Nephron (organoid): ENCODE data around the gene GADL1.

ENCODE experiments used
- H3K27ac Mint-ChIP-seq, 3 experiments: 2 replicates each; pipeline ENCODE4 v1.8.0; 2020; ENCODE audit warnings: mixed read lengths in 3 of 3, mild to moderate bottlenecking in 2 of 3, moderate library complexity in 1 of 3
- H3K27me3 Mint-ChIP-seq: 2 replicates; pipeline ENCODE4 v1.8.0; 2021; ENCODE audit warnings: low read depth, mild to moderate bottlenecking, moderate library complexity, mixed read lengths
- H3K36me3 Mint-ChIP-seq: 2 replicates; pipeline ENCODE4 v1.8.0; 2020; ENCODE audit warnings: low read depth, mixed read lengths
- H3K4me1 Mint-ChIP-seq: 2 replicates; pipeline ENCODE4 v1.8.0; 2020; ENCODE audit warnings: mixed read lengths
- H3K4me3 Mint-ChIP-seq, 3 experiments: 2 replicates each; pipeline ENCODE4 v1.8.0; 2020; ENCODE audit warnings: mild to moderate bottlenecking in 3 of 3, mixed read lengths in 3 of 3, moderate library complexity in 2 of 3
- H3K9me3 Mint-ChIP-seq: 2 replicates; pipeline ENCODE4 v1.8.0; 2020; ENCODE audit warnings: mixed read lengths
- TF ChIP-seq, protein P1 (sequence below), 3 experiments: fragments of 200-600 bp; sonication (generic); IDR thresholded peaks; one replicate each; pipeline ENCODE4 v1.5.0; 2021; ENCODE audit warnings: antibody characterized with exemption in 3 of 3; ENCODE audit not compliant: unreplicated experiment in 3 of 3

The GADL1 gene

DNA sequence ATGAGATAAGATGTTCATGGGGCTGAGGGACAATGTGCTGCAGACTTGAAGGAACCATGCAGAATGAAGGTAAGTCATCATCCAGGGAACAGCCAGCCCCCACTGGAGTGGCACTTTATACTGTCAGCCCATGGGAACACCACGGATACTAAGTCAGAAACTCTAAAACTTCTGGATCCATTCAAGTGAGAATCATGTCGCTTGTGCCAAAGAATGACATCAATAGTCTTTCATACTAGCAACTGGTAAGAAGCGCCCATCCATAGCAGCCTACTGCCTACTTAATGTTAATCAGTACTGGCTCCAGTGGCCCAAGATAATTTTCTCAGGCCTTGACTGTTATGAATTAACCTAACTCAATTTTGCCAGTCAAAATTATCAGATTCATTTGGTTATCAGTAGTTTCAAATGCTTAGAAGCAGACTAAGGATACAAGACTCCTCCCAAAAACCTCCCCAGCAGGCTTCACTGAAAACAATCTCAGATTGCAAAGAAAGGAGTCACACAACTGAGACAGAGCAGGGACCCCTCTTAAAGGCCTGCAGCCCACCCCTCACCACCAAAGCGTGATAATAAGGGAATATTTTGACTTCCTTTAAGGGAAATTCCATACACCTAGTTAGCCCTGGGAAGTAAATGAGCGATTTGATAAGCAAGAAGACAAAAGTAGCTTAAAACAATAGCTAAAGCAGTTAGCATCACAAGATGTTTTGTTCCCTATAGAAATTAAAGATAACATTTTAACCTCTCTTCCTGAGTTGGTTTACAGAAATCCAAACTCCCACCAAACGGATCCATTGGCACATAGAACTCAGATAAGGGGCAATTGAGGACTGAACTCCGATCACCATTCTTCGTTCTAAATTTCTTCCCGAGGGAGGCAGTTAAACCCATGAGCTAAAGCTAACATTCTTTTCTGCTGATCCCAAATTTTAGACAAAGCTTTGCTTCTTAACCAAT is 189.2 kb downstream of the GADL1 start:
- peaks cover 22% of the 10 kb centered on the region for H3K9me3 Mint-ChIP-seq
- no peaks in the 10 kb centered on the region for H3K4me1 Mint-ChIP-seq
- no peak overlapping the region for H3K4me3 Mint-ChIP-seq
- H3K27ac Mint-ChIP-seq: no peak overlapping the region
- TF ChIP-seq, protein P1, sequence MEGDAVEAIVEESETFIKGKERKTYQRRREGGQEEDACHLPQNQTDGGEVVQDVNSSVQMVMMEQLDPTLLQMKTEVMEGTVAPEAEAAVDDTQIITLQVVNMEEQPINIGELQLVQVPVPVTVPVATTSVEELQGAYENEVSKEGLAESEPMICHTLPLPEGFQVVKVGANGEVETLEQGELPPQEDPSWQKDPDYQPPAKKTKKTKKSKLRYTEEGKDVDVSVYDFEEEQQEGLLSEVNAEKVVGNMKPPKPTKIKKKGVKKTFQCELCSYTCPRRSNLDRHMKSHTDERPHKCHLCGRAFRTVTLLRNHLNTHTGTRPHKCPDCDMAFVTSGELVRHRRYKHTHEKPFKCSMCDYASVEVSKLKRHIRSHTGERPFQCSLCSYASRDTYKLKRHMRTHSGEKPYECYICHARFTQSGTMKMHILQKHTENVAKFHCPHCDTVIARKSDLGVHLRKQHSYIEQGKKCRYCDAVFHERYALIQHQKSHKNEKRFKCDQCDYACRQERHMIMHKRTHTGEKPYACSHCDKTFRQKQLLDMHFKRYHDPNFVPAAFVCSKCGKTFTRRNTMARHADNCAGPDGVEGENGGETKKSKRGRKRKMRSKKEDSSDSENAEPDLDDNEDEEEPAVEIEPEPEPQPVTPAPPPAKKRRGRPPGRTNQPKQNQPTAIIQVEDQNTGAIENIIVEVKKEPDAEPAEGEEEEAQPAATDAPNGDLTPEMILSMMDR (IDR thresholded peaks at IDR 0.05; ENCODE audit: unreplicated experiment in 3 of 3): no peak
- peaks cover 6% of the 10 kb centered on the region for H3K36me3 Mint-ChIP-seq
- H3K27me3 Mint-ChIP-seq: no peaks in the 10 kb centered on the region

DNA sequence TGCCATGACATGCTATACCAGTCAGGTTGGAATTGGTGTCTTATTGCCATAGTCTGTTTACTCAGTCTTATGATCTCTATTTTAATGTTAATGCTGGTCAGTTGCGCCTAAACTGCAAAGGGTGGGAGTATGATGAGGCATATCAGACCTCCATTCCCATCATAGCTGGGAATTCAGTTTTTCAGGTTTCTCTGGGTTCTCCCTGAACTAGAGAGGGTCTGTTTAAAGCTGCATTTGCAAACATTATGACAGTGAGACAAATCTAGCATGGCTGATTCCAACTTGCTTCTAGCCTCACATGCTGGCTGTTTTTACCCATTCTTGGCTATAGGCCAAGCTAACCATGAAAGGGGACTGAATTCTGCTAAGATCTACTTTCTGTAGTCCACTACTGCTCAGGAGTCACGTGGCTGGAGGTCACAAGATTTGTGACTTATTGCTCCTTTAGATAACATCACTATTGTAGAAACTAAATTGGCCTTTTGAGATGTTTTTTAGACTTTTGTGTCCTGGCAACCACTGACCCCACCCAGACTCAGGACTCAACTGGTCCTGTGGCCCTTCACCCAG is 191.5 kb downstream of the GADL1 start:
- no peak overlapping the region for H3K27ac Mint-ChIP-seq

DNA sequence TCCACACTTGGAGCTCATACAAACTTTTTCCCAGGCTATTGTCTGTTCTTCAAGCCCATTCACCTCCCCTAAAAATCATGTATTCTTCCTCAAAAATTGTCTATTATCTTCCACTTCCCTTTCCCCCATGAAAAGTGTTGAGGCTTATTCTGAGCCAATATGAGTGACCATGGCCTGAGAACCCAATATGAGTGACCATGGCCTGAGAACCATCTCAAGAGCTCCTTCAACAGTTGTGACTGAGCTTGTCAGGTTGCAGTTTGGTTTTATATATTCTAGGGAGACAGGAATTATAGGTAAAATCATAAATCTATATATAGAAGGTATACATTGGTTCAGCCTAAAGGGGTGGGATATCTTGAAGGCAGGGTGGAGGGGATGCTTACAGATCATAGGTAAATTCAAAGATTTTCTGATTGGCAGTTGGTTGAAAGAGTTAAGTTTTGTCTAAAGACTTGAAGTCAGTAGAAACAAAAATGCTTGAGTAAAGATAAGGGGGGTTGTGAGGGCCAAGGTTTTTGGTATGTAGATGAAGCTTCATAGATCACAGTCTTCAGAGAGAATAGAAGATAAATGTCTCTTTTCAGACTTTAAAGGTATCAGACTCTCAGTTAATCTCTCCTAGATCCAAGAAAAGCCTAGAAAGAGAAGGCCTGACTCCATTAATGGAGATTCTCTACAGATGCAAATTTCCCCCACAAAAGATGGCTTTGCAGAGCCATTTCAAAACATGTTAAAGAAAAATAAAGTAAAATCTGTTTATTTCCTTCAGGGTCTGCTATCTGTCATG is 192.2 kb downstream of the GADL1 start:
- peaks cover 6% of the 10 kb centered on the region for H3K27me3 Mint-ChIP-seq
- no peak overlapping the region for H3K4me3 Mint-ChIP-seq
- H3K27ac Mint-ChIP-seq: no peak overlapping the region
- TF ChIP-seq, protein P1 (IDR thresholded peaks at IDR 0.05; ENCODE audit: unreplicated experiment in 3 of 3): no peak
- H3K9me3 Mint-ChIP-seq: peaks cover 21% of the 10 kb centered on the region
- H3K4me1 Mint-ChIP-seq: peaks cover 2% of the 10 kb centered on the region
- peaks cover 6% of the 10 kb centered on the region for H3K36me3 Mint-ChIP-seq

More for the DNA sequence above, 191.5 kb downstream of the GADL1 start:
- Mint-ChIP-seq H3K4me1 (no peaks in the 10 kb centered on the region), H3K4me3 (no peak overlapping the region), H3K9me3 (peaks cover 22% of the 10 kb centered on the region), H3K27me3 (peaks cover 6% of the 10 kb centered on the region), H3K36me3 (peaks cover 6% of the 10 kb centered on the region)
- TF ChIP-seq, protein P1 (IDR thresholded peaks at IDR 0.05; ENCODE audit: unreplicated experiment in 3 of 3): no peak

DNA sequence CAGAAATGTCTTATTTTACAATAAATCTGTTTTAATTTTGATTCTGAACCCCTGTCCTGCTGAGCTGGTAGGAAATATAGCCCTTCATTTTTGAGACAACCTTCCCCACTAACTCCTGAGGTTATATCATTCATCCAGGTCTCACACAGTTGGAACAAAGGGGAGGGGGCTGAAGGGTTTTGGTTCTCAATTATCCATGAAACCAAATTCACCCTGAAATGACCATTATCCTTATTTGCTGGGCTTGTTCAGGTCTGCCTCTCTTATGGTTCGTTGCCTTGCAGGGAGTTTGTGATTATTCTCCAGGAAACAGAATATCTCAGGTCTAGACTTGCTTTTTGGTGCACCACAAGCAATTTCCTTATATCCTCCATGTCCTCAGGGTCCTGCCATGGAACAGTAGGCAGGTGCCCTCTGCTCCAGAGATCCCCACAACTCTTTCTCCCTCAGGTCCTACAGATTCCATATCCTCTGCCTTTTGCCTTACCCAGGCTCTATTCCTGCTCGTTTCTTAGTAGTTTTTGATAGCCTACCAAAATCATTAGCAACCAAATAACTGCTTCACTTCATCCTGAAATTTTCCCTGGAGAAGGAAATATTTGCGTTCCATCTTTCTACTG is 193.6 kb downstream of the GADL1 start:
- peaks cover 15% of the 10 kb centered on the region for H3K4me1 Mint-ChIP-seq
- TF ChIP-seq, protein P1 (IDR thresholded peaks at IDR 0.05; ENCODE audit: unreplicated experiment in 3 of 3): no peak
- peaks cover 16% of the 10 kb centered on the region for H3K9me3 Mint-ChIP-seq
- H3K4me3 Mint-ChIP-seq: no peak overlapping the region
- peaks cover 6% of the 10 kb centered on the region for H3K27me3 Mint-ChIP-seq
- H3K27ac Mint-ChIP-seq: no peak overlapping the region
- peaks cover 4% of the 10 kb centered on the region for H3K36me3 Mint-ChIP-seq

DNA sequence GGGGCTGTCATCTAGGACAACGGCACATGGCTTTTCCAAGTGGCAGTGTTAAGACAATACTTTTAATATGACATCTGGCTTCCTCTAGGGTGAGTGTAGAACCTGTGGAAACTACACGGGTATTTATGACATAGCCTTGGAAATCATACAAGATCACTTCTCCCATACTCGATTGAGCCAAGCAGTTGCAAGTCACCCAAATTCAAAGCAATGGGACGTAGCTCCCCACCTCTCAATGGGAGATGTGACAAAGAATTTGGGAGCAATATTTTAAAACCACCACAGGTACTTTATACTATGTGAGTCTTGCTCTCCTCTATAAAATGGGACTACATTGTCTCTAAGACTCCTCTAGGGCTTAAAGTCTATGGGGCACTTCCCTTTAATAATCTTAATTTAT is 194.5 kb downstream of the GADL1 start:
- Mint-ChIP-seq H3K4me3 (no peak overlapping the region), H3K4me1 (peaks cover 23% of the 10 kb centered on the region), H3K36me3 (peaks cover 4% of the 10 kb centered on the region), H3K27ac (no peak overlapping the region), H3K9me3 (peaks cover 16% of the 10 kb centered on the region), H3K27me3 (peaks cover 6% of the 10 kb centered on the region)
- TF ChIP-seq, protein P1 (IDR thresholded peaks at IDR 0.05; ENCODE audit: unreplicated experiment in 3 of 3): no peak
